HEK293 (cell line): ENCODE measurements around the gene PDZK1IP1.

ENCODE experiments used
- CTCF ChIA-PET: fragments of 350-600 bp; formaldehyde crosslinking; extraction: SDS; loops from one replicate; lab custom pipeline; 2021; ENCODE audit warnings: antibody characterized with exemption; lab: Yijun Ruan, JAX
- POLR2A ChIA-PET: fragments of 300-600 bp; formaldehyde crosslinking; extraction: SDS; loops from one replicate; lab custom pipeline; 2020; ENCODE audit warnings: antibody characterized with exemption, inconsistent platforms; lab: Yijun Ruan, JAX
- H3K27ac ChIP-seq: fragments of 200-500 bp; sonication (Bioruptor generic); 2 replicates; pipeline ENCODE4 v1.5.1; 2014; ENCODE audit warnings: low read depth, low read length, control low read depth, inconsistent platforms; ENCODE audit errors: extremely low read depth
- H3K36me3 ChIP-seq, 2 experiments: fragments of 200-500 bp in 1 of 2; sonication (Bioruptor generic) in 1 of 2; 1 replicate in 1 of 2; 2 replicates in 1 of 2; pipeline ENCODE4 v1.5.1; 2014 to 2017; ENCODE audit warnings: inconsistent platforms in 2 of 2, low read length in 2 of 2; ENCODE audit not compliant: control insufficient read depth in 2 of 2, insufficient read depth in 1 of 2
- H3K4me1 ChIP-seq: fragments of 200-500 bp; sonication (Bioruptor generic); 2 replicates; pipeline ENCODE4 v1.5.1; 2014; ENCODE audit warnings: mild to moderate bottlenecking, low read length, inconsistent platforms; ENCODE audit not compliant: control insufficient read depth, insufficient read depth
- H3K4me3 ChIP-seq: 2 replicates; pipeline ENCODE4 v1.5.1; 2011; ENCODE audit warnings: low read depth, mild to moderate bottlenecking, control low read depth, low read length, moderate library complexity
- H3K9me3 ChIP-seq: fragments of 200-500 bp; sonication (Bioruptor generic); 2 replicates; pipeline ENCODE4 v1.5.1; 2014; ENCODE audit warnings: low read depth, low read length, inconsistent platforms; ENCODE audit not compliant: control insufficient read depth, insufficient read depth
- GLIS1 ChIP-seq: fragments of 450-650 bp; formaldehyde crosslinking; IDR thresholded peaks from 2 replicates; pipeline ENCODE4 v1.5.1; 2016; ENCODE audit warnings: missing biosample characterization, missing genetic modification characterization
- MEIS1 ChIP-seq: sonication (generic); formaldehyde crosslinking; IDR thresholded peaks from 2 replicates; pipeline ENCODE4 v1.8.1; 2022; ENCODE audit warnings: missing genetic modification reagents, mild to moderate bottlenecking, borderline replicate concordance
- MZF1 ChIP-seq: fragments of 450-650 bp; formaldehyde crosslinking; IDR thresholded peaks from 2 replicates; pipeline ENCODE4 v1.5.1; 2017; ENCODE audit warnings: missing biosample characterization, missing genetic modification characterization, borderline replicate concordance
- REST ChIP-seq: fragments of 450-650 bp; formaldehyde crosslinking; IDR thresholded peaks from 2 replicates; pipeline ENCODE4 v1.5.1; 2016; ENCODE audit warnings: missing biosample characterization, missing genetic modification characterization
- SCRT2 ChIP-seq: fragments of 450-650 bp; formaldehyde crosslinking; IDR thresholded peaks from 2 replicates; pipeline ENCODE4 v1.5.1; 2016; ENCODE audit warnings: missing biosample characterization, missing genetic modification characterization
- TCF7L2 ChIP-seq: IDR thresholded peaks from 2 replicates; pipeline ENCODE4 v1.6.1; 2011; ENCODE audit warnings: low read depth, mild to moderate bottlenecking, inconsistent platforms, low read length, moderate library complexity, borderline replicate concordance
- ZBTB1 ChIP-seq: fragments of 450-650 bp; formaldehyde crosslinking; IDR thresholded peaks from 2 replicates; pipeline ENCODE4 v1.5.1; 2016; ENCODE audit warnings: missing biosample characterization, missing genetic modification characterization
- ZBTB20 ChIP-seq: fragments of 450-650 bp; formaldehyde crosslinking; IDR thresholded peaks from 2 replicates; pipeline ENCODE4 v1.5.1; 2016; ENCODE audit warnings: missing biosample characterization, missing genetic modification characterization
- ZFP37 ChIP-seq: fragments of 450-650 bp; formaldehyde crosslinking; IDR thresholded peaks from 2 replicates; pipeline ENCODE4 v1.5.1; 2016; ENCODE audit warnings: missing biosample characterization, missing genetic modification characterization
- ZNF114 ChIP-seq: fragments of 450-650 bp; formaldehyde crosslinking; IDR thresholded peaks from 2 replicates; pipeline ENCODE4 v1.5.0; 2017; ENCODE audit warnings: missing biosample characterization, missing genetic modification characterization
- ZNF146 ChIP-seq: fragments of 450-650 bp; formaldehyde crosslinking; IDR thresholded peaks from 2 replicates; pipeline ENCODE4 v1.5.1; 2016; ENCODE audit warnings: missing biosample characterization, missing genetic modification characterization
- ZNF157 ChIP-seq: fragments of 450-650 bp; formaldehyde crosslinking; IDR thresholded peaks from 2 replicates; pipeline ENCODE4 v1.5.1; 2016; ENCODE audit warnings: missing biosample characterization, missing genetic modification characterization
- ZNF248 ChIP-seq: fragments of 450-650 bp; formaldehyde crosslinking; IDR thresholded peaks from 2 replicates; pipeline ENCODE4 v1.5.1; 2017; ENCODE audit warnings: missing biosample characterization, missing genetic modification characterization
- ZNF518A ChIP-seq: fragments of 450-650 bp; formaldehyde crosslinking; conservative IDR thresholded peaks from 2 replicates; pipeline ENCODE4 v1.5.1; 2016; ENCODE audit warnings: low read depth, missing biosample characterization, missing genetic modification characterization
- ZNF610 ChIP-seq: fragments of 450-650 bp; formaldehyde crosslinking; IDR thresholded peaks from 2 replicates; pipeline ENCODE4 v1.5.1; 2016; ENCODE audit warnings: missing biosample characterization, missing genetic modification characterization, borderline replicate concordance
- ZNF768 ChIP-seq: fragments of 450-650 bp; formaldehyde crosslinking; IDR thresholded peaks from 2 replicates; pipeline ENCODE4 v1.5.1; 2018; ENCODE audit warnings: missing biosample characterization, mild to moderate bottlenecking, missing genetic modification characterization
- ZNF777 ChIP-seq: fragments of 450-650 bp; formaldehyde crosslinking; IDR thresholded peaks from 2 replicates; pipeline ENCODE4 v1.5.1; 2017; ENCODE audit warnings: missing biosample characterization, missing genetic modification characterization, borderline replicate concordance
- TF ChIP-seq, protein P1 (sequence below): fragments of 450-650 bp; formaldehyde crosslinking; conservative IDR thresholded peaks from 2 replicates; pipeline ENCODE4 v1.5.1; 2016; ENCODE audit warnings: low read depth, missing biosample characterization, missing genetic modification characterization
- TF ChIP-seq, protein P2 (sequence below): fragments of 450-650 bp; formaldehyde crosslinking; optimal IDR thresholded peaks from 2 replicates; pipeline ENCODE3; 2016; ENCODE audit warnings: missing biosample characterization, mild to moderate bottlenecking, missing genetic modification characterization
- TF ChIP-seq, protein P3 (sequence below): fragments of 450-650 bp; formaldehyde crosslinking; IDR thresholded peaks from 2 replicates; pipeline ENCODE4 v1.5.1; 2016; ENCODE audit warnings: missing biosample characterization, missing genetic modification characterization

PDZK1IP1 gene

DNA sequence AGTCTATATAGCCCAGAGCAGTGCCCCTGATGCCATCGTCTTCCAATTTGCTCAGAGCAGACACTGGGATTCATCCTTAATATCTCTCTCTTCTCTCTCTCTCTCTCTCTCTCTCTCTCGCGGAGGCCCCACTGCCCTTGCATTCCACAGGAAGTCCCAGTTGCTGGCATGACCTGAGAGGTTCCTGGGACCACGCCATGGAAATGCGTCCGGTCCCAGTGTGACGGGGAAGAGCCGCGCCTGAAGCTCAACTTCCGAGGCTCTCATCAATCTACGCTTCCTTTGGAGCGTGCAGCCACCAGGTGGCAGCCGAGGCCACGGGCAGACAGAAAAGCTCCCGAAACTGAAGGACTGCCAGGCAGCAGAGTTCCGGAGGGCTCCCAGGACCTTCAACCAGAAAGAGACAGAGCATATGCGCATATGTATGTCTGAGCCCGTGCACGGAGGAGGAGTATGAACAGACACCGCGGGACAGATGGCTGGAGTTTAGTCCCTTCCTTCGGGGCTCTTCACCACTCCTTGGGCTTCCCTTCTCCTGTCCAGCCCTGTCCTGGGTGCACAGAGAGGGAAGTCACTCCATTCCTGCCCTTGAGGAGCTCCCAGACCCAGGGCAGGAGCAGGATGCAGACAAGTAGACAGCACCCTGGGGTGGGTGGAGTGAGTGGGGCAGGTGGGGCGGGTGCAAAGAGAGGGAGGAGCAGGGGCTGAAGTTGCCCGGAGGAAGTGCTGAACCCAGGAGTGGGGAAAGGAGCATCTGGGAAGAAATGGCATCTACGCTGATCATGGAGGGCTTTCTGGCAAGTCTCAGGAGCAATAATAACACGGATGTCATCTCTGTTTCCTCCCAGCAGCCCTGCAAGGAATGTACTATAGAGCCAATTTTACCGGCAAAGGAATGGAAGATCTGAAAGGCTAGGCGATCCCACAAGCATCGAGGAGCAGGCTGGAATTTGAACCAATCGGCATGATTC is 10.5 kb downstream of the PDZK1IP1 start:
- no peaks in the 10 kb centered on the region for H3K9me3 ChIP-seq
- ChIA-PET POLR2A (interaction anchor here (0.6 to 2.2 kb wide), 8 partner anchors 11 to 547 kb away, joined by 3 to 23 read pairs (median 4); partner anchors contain the start of genes FOXD2, PDZK1IP1 and STIL), CTCF (interaction anchor here (0.6 to 4.4 kb wide), 38 partner anchors 9 to 1025 kb away, joined by 3 to 78 read pairs (median 4); partner anchors contain the start of genes PDZK1IP1 and STIL)
- H3K4me1 ChIP-seq = no peaks in the 10 kb centered on the region
- H3K36me3 ChIP-seq = no peaks in the 10 kb centered on the region
- peak overlapping the region; percentile 38 for H3K4me3 ChIP-seq
- H3K27ac ChIP-seq = no peak overlapping the region
- TF ChIP-seq ZNF146 (tag by site-specific recombination) (no peak), ZNF777 (tag by site-specific recombination) (no peak), ZNF518A (tag by site-specific recombination) (peak; percentile 38; the same call in 1 of the 2 replicates), GLIS1 (tag by site-specific recombination) (no peak), ZNF248 (no peak), ZNF157 (no peak), ZNF114 (tag by site-specific recombination) (no peak), ZBTB1 (tag by site-specific recombination) (no peak), TCF7L2 (no peak), ZBTB20 (tag by site-specific recombination) (peak; percentile 75), MEIS1 (CRISPR knock-in tag) (no peak), MZF1 (tag by site-specific recombination) (no peak), ZNF610 (tag by site-specific recombination) (no peak), SCRT2 (no peak), REST (tag by site-specific recombination) (peak; percentile 41; the same call in 1 of the 2 replicates), ZFP37 (tag by site-specific recombination) (no peak), ZNF768 (tag by site-specific recombination) (no peak)
- TF ChIP-seq, protein P1, sequence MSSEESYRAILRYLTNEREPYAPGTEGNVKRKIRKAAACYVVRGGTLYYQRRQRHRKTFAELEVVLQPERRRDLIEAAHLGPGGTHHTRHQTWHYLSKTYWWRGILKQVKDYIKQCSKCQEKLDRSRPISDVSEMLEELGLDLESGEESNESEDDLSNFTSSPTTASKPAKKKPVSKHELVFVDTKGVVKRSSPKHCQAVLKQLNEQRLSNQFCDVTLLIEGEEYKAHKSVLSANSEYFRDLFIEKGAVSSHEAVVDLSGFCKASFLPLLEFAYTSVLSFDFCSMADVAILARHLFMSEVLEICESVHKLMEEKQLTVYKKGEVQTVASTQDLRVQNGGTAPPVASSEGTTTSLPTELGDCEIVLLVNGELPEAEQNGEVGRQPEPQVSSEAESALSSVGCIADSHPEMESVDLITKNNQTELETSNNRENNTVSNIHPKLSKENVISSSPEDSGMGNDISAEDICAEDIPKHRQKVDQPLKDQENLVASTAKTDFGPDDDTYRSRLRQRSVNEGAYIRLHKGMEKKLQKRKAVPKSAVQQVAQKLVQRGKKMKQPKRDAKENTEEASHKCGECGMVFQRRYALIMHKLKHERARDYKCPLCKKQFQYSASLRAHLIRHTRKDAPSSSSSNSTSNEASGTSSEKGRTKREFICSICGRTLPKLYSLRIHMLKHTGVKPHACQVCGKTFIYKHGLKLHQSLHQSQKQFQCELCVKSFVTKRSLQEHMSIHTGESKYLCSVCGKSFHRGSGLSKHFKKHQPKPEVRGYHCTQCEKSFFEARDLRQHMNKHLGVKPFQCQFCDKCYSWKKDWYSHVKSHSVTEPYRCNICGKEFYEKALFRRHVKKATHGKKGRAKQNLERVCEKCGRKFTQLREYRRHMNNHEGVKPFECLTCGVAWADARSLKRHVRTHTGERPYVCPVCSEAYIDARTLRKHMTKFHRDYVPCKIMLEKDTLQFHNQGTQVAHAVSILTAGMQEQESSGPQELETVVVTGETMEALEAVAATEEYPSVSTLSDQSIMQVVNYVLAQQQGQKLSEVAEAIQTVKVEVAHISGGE (tag by site-specific recombination) = peak; percentile 91
- TF ChIP-seq, protein P2, sequence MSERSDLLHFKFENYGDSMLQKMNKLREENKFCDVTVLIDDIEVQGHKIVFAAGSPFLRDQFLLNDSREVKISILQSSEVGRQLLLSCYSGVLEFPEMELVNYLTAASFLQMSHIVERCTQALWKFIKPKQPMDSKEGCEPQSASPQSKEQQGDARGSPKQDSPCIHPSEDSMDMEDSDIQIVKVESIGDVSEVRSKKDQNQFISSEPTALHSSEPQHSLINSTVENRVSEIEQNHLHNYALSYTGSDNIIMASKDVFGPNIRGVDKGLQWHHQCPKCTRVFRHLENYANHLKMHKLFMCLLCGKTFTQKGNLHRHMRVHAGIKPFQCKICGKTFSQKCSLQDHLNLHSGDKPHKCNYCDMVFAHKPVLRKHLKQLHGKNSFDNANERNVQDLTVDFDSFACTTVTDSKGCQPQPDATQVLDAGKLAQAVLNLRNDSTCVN (tag by site-specific recombination) = peak; percentile 22
- TF ChIP-seq, protein P3, sequence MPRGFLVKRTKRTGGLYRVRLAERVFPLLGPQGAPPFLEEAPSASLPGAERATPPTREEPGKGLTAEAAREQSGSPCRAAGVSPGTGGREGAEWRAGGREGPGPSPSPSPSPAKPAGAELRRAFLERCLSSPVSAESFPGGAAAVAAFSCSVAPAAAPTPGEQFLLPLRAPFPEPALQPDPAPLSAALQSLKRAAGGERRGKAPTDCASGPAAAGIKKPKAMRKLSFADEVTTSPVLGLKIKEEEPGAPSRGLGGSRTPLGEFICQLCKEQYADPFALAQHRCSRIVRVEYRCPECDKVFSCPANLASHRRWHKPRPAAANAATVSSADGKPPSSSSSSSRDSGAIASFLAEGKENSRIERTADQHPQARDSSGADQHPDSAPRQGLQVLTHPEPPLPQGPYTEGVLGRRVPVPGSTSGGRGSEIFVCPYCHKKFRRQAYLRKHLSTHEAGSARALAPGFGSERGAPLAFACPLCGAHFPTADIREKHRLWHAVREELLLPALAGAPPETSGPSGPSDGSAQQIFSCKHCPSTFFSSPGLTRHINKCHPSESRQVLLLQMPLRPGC = no peak
